Muscle layer of duodenum (tissue), 2 donors: ENCODE results near the gene INPP5F.
A peak's percentile ranks its signal among the peaks of the same experiment; 100 is the strongest.

Experiments used
- H3K27ac ChIP-seq: one replicate; pipeline ENCODE4 v1.7.0; 2013; ENCODE audit warnings: mild to moderate bottlenecking, low read length
- H3K27me3 ChIP-seq: one replicate; pipeline ENCODE4 v1.7.0; 2013; ENCODE audit warnings: low read depth, mild to moderate bottlenecking, control low read depth, low read length
- H3K36me3 ChIP-seq, 2 donors: one replicate each; pipeline ENCODE4 v1.7.0; 2013; ENCODE audit warnings: low read length in 2 of 2, control low read depth in 1 of 2, mild to moderate bottlenecking in 1 of 2; ENCODE audit not compliant: insufficient read depth in 2 of 2, control insufficient read depth in 1 of 2
- H3K4me1 ChIP-seq, 2 donors: one replicate each; pipeline ENCODE4 v1.7.0; 2013; ENCODE audit warnings: low read length in 2 of 2, mild to moderate bottlenecking in 2 of 2, control low read depth in 1 of 2, moderate library complexity in 1 of 2; ENCODE audit not compliant: insufficient read depth in 2 of 2, control insufficient read depth in 1 of 2
- H3K4me3 ChIP-seq, 2 donors: one replicate each; pipeline ENCODE4 v1.7.0; 2013; ENCODE audit warnings: low read length in 2 of 2, low read depth in 1 of 2, mild to moderate bottlenecking in 1 of 2
- H3K9me3 ChIP-seq, 2 donors: one replicate each; pipeline ENCODE4 v1.7.0; 2013; ENCODE audit warnings: low read length in 2 of 2, control low read depth in 1 of 2, mild to moderate bottlenecking in 1 of 2; ENCODE audit not compliant: control insufficient read depth in 1 of 2
- donor health status: healthy.

INPP5F gene

DNA sequence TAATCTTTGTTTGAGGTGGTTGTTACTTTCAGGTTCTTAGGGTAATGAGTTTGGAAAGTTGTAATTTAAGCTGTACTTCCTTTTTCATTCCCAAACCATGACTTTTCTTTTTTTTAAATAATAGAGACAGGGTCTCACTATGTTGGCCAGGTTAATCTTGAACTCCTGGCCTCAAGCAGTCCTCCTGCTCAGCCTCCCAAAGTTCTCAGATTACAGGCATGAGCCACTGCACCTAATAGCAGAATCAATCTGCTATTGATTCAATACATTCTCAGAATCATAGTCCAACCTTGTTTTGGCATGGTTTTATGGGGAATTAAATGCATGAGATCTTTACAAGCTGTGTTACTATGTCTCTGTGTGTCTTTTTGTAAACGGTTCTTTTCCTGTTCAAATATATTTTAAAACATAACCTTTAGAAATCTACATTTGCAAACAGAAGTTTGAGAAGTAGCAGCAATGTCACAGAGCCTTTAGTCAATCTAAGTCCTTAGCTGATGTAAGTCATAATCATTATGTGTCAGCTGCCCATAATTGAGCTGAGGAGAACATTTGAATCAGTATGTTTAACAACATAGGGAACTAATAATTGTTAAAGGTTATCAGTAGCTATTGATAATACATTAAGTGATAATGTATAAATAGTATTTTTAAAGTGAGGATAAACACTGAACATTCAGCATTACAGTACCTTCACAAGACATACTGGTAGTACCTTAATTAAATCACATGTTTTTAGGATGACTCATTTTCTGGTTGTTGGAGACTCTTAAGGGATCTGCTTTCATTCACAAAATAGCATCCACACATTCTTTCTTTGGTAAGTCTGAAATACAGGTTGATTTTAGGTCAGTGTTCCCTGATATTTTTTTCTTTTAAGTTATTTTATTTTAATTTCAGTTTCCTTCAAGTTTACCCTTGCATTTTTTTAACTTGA, 8.8 kb downstream of the INPP5F start:
- H3K9me3 ChIP-seq, result no peaks in the 10 kb centered on the region
- no peaks in the 10 kb centered on the region for H3K36me3 ChIP-seq
- H3K27me3 ChIP-seq, result no peaks in the 10 kb centered on the region
- H3K27ac ChIP-seq, result no peak overlapping the region
- H3K4me3 ChIP-seq, result no peak overlapping the region
- H3K4me1 ChIP-seq, result peaks cover 5 to 19% of the 10 kb centered on the region in 2 donors

DNA sequence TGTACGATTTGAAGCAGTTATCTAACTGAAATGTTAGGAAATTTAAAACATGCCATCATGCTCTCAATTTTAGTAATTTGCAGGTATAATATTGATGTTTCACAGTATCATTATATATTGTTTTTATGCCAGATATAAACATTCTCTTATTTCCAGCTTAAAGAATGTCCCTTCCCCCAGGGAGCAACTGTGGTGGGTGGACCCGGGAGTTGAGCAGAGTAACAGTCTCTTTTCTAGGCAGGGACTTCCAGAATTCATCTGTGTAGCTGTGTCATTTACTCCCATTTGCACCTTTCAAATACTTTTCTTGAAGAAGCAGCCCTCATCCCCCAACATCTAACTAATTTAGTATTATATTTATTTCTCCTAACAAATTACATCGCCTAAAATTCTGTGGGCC, 9.6 kb downstream of the INPP5F start:
- Histone ChIP-seq H3K36me3 (no peaks in the 10 kb centered on the region), H3K27me3 (no peaks in the 10 kb centered on the region), H3K4me3 (no peak overlapping the region), H3K9me3 (no peaks in the 10 kb centered on the region), H3K4me1 (peaks cover 5 to 19% of the 10 kb centered on the region in 2 donors), H3K27ac (no peak overlapping the region)

DNA sequence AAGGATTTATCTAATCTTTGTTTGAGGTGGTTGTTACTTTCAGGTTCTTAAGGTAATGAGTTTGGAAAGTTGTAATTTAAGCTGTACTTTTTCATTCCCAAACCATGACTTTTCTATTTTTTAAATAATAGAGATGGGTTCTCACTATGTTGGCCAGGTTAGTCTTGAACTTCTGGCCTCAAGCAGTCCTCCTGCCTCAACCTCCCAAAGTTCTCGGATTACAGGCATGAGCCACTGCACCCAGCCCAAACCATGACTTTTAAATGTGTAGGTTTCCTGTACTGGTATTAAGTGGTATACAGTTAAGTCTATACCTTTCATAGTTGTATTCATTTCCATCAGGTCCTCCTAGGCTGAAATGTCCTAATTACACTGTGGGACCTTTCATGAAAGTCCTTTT, 10.4 kb downstream of the INPP5F start:
- Histone ChIP-seq H3K27me3 (no peaks in the 10 kb centered on the region), H3K27ac (no peak overlapping the region), H3K36me3 (no peaks in the 10 kb centered on the region), H3K4me3 (no peak overlapping the region), H3K4me1 (peaks cover 5 to 19% of the 10 kb centered on the region in 2 donors), H3K9me3 (no peaks in the 10 kb centered on the region)

DNA sequence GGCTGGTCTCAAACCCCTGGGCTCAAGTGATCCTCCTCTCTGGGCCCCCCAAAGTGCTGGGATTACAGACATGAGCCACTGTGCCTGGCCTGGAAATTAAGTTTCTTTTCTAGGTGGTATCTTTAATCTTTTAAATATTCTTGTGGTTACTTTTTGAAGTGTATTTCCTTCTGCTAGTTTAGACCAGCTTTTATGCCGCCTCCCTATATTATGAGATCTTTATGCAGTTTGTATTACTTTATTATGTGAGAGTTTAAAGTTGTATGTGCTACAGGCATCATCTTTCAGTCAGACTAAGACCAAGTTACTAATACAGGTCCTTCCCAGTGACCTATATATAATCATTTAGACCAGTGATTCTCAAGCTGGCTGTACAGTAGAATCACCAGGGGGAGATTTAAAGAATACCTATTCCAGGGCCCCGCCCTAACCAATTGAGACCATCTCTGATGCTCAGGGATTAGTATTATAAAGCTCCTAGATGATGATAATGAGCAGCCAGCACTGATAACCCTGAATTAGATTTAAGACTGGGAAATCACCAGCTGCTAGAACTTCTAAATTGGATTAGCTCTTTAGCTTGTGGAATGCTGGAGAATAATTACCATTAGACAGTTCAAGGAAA, 11.3 kb downstream of the INPP5F start:
- Histone ChIP-seq H3K4me1 (peaks cover 5 to 19% of the 10 kb centered on the region in 2 donors), H3K27ac (peak overlapping the region; percentile 43), H3K36me3 (no peaks in the 10 kb centered on the region), H3K4me3 (no peak overlapping the region), H3K27me3 (no peaks in the 10 kb centered on the region), H3K9me3 (no peaks in the 10 kb centered on the region)

DNA sequence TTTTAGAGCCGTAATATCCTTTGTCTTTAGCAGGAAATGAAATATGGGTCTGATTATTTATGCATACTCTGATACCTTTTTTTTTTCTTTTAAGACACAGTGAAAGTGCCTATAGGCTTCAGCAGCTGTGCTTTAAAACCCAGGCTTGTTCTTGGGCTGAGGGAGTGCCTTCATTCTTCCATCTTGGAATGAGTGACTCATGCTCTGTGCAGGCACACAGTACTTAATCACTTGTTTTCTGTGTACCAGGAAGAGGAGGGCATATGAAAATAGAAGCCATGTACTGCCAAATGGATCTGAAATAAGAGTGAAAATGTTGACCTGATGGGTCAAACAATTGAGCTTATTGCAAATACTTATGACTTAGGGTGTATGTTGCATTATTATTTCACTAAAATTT, 12.0 kb downstream of the INPP5F start:
- H3K36me3 ChIP-seq, result no peaks in the 10 kb centered on the region
- no peaks in the 10 kb centered on the region for H3K27me3 ChIP-seq
- H3K9me3 ChIP-seq, result no peaks in the 10 kb centered on the region
- no peak overlapping the region for H3K4me3 ChIP-seq
- H3K4me1 ChIP-seq, result peaks cover 5 to 19% of the 10 kb centered on the region in 2 donors
- peak overlapping the region; percentile 43 for H3K27ac ChIP-seq

DNA sequence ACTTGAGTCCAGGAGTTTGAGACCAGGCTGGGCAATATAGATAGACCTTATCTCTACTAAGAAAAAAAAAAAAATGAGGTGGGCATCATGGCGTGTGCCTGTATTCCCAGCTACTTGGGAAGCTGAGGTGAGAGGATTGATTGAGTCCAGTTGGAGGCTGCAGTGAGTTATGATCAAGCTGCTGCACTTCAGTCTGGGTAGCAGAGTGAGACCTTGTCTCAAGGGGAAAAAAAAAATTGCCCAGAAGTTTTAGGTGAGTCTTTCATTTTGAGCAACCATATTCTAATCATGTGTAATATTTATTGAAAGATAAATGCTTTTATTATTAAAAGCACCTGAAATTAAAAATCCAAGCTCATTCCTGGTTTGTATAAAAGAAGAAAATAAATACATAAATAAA, 13.1 kb downstream of the INPP5F start:
- Histone ChIP-seq H3K27ac (no peak overlapping the region), H3K4me3 (no peak overlapping the region), H3K36me3 (no peaks in the 10 kb centered on the region), H3K4me1 (peaks cover 5 to 19% of the 10 kb centered on the region in 2 donors), H3K27me3 (no peaks in the 10 kb centered on the region), H3K9me3 (no peaks in the 10 kb centered on the region)

DNA sequence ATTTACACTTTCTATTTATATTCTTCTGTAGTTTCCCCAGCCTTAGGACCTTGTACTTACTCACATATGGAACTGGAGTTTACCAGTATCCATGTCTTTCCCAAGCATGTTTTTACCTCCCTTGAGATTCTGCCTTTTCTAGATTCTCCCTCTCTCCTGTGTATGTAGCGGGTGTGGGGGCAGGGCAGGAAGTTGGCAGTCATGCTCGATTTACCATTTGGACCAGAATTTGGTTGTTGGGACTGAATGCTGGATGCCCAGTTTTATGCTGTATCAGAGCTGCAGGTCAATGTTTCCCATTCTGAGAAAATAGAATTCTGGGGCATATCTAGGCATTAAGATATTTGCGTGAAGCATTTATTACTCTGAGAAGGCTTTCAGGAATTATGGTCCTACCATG, 14.2 kb downstream of the INPP5F start:
- Histone ChIP-seq H3K27ac (no peak overlapping the region), H3K4me1 (peaks cover 5 to 13% of the 10 kb centered on the region in 2 donors), H3K4me3 (no peak overlapping the region)

DNA sequence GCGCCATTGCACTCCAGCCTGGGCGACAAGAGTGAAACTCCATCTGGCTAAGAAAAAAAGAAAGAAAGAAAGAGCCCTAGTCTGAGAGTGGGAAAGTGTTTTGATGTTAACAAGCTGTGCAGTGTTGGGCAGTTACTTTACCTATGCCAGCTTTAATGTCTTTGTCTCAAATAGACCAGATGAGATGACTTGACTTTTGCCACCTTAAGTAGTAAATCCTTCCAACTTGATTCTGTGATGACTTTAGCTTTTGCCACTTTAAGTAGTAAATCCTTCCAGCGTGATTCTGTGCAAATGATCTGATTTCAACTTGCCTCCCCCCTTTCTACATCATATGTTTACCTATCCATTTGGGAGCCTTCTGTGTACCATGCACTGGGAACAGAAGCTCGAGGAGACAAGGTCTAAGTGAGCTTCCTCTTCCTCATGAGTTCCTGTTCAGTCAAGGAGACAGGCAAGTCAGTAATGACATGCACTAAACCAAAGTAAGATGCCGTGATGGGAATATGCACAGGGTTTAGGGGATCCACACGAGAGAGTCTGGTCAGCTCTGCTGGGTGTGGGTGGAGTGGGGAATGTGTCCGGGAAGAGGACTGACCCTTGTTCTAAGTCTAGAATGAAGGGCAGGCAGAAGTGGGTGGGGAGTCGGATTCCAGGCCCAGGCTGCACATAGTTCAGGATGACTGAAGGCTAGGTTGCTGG, 17.2 kb downstream of the INPP5F start:
- H3K27ac ChIP-seq, result no peak overlapping the region
- H3K36me3 ChIP-seq, result no peaks in the 10 kb centered on the region
- H3K9me3 ChIP-seq, result no peaks in the 10 kb centered on the region
- H3K4me3 ChIP-seq, result no peak overlapping the region
- H3K27me3 ChIP-seq, result no peaks in the 10 kb centered on the region
- H3K4me1 ChIP-seq, result peaks cover under 1 to 5% of the 10 kb centered on the region in 2 donors

More for the DNA sequence above, 14.2 kb downstream of the INPP5F start:
- H3K9me3 ChIP-seq, result no peaks in the 10 kb centered on the region
- no peaks in the 10 kb centered on the region for H3K27me3 ChIP-seq
- no peaks in the 10 kb centered on the region for H3K36me3 ChIP-seq

DNA sequence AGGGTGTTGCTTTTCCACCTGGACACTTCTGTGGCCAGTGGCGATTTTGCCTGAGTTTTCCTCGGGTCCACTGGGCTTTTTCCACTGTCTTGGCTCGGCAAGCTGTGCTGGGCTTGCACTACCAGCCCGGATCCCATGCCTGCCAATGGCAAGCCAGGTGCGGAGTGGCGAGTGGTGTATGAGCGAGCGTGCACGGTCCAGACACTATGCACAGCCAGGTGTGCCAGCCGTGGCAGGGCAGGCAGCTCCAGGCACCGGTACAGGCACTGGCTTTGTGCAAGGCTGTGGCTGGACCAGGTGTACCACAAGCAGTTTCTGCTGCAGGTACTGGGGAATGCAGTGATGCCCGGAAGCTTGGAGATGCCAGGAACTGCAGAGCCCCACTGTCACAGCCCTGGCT, 22.1 kb downstream of the INPP5F start:
- Histone ChIP-seq H3K9me3 (no peaks in the 10 kb centered on the region), H3K36me3 (no peaks in the 10 kb centered on the region), H3K27me3 (no peaks in the 10 kb centered on the region), H3K4me3 (no peak overlapping the region), H3K27ac (no peak overlapping the region), H3K4me1 (peaks cover 0 to 4% of the 10 kb centered on the region in 2 donors)

DNA sequence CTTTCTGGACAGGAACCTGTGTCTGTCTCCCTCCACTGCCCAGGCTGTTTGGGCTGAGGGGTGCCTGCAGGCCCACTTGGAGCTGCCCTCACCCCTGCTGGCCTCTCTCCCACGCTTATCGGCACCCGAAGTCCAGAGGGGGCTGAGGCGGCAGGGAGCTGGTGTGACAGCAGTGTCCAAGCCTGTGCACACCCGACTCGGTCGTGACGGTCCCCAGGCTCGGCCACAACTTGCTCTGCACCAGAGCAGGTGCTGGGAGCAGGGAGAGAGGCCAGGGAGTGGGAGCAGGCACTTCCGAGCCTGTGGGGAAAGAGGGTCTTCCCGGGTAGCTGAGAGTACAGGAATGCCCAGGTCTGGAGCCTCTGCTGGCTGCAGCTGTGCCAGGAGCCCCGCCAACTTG, 23.0 kb downstream of the INPP5F start:
- H3K36me3 ChIP-seq, result no peaks in the 10 kb centered on the region
- no peaks in the 10 kb centered on the region for H3K9me3 ChIP-seq
- H3K4me3 ChIP-seq, result no peak overlapping the region
- H3K4me1 ChIP-seq, result peaks cover 6 to 7% of the 10 kb centered on the region in 2 donors
- no peaks in the 10 kb centered on the region for H3K27me3 ChIP-seq
- H3K27ac ChIP-seq, result no peak overlapping the region

DNA sequence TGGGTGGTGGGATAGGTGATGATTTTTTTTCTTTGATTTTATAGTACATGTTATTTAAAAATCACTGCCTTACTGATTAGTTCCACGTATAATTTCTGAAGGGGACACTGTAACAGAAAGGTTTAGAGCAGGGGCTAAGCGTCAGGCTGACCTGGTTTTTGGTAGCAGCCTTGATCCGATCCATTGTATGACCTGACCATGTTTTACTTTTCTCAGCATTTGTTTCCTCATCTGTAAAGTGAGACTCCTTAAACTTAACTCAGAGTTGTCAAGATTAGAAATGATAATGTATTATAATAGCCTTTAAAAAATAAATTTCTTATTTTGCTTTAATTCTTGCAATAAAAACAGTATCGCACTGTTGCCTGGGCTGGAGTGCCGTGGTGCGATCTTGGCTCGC, 23.6 kb downstream of the INPP5F start:
- Histone ChIP-seq H3K27ac (no peak overlapping the region), H3K9me3 (no peaks in the 10 kb centered on the region), H3K4me3 (no peak overlapping the region), H3K36me3 (no peaks in the 10 kb centered on the region), H3K4me1 (peaks cover 6 to 11% of the 10 kb centered on the region in 2 donors), H3K27me3 (no peaks in the 10 kb centered on the region)
